ENCODE results near the gene MVK.

- TF ChIP-seq CTCF (conservative IDR thresholded peaks at IDR 0.05; ENCODE audit: low read depth in 2 of 2) (peak in 1 of 2 experiments; percentile 50; a peak in 2 of 4 replicates), ZNF114 (CRISPR knock-in tag; IDR thresholded peaks at IDR 0.05) (no peak), EZH2 (IDR thresholded peaks at IDR 0.05; ENCODE audit: low read depth, unreplicated experiment) (no peak), POLR2AphosphoS5 (IDR thresholded peaks at IDR 0.05; ENCODE audit: low read depth) (no peak), ZNF331 (CRISPR knock-in tag; IDR thresholded peaks at IDR 0.05; ENCODE audit: low read depth) (no peak), CREB1 (CRISPR knock-in tag; IDR thresholded peaks at IDR 0.05; ENCODE audit: low read depth) (no peak), EZH2phosphoT487 (IDR thresholded peaks at IDR 0.05; ENCODE audit: unreplicated experiment) (no peak), REST (IDR thresholded peaks at IDR 0.05; ENCODE audit: unreplicated experiment) (no peak), ETS1 (IDR thresholded peaks at IDR 0.05) (no peak), NANOG (IDR thresholded peaks at IDR 0.05; ENCODE audit: borderline replicate concordance) (no peak), STAT1 (IDR thresholded peaks at IDR 0.05; ENCODE audit: unreplicated experiment) (no peak), JUNB (IDR thresholded peaks at IDR 0.05; ENCODE audit: unreplicated experiment) (no peak)
Measured at GRCh38 chr12:109582636-109583035, 9.0 kb downstream of the MVK start.
